GM12801 (cell line): ENCODE data around the gene TPP2.

Experiments used
- CTCF ChIP-seq: IDR thresholded peaks from one replicate; pipeline ENCODE4 v1.5.1; 2011; ENCODE audit warnings: control low read depth; ENCODE audit not compliant: insufficient read length; ENCODE audit errors: extremely low read depth

Gene TPP2

GRCh38 chr13:102596147-102597028 is at the start of gene TPP2:
TPP2 (plus strand) TSS chr13:102596986; CDS start chr13:102597039, 53 bp downstream.
- TF ChIP-seq CTCF = no peak

GRCh38 chr13:102548811-102549210 is 48.0 kb upstream of the TPP2 start:
- TF ChIP-seq CTCF = no peak

GRCh38 chr13:102550507-102550906 is 46.3 kb upstream of the TPP2 start:
- no peak for TF ChIP-seq CTCF

GRCh38 chr13:102555914-102556553 is 40.8 kb upstream of the TPP2 start:
- no peak for TF ChIP-seq CTCF

- no peak for TF ChIP-seq CTCF
Observed at GRCh38 chr13:102556806-102557205, 40.0 kb upstream of the TPP2 start.

- no peak for TF ChIP-seq CTCF
Observed at GRCh38 chr13:102558029-102558428, 38.8 kb upstream of the TPP2 start.

GRCh38 chr13:102561933-102562332 is 34.9 kb upstream of the TPP2 start:
- TF ChIP-seq CTCF = no peak
